Neural crest cell (in vitro differentiated cells): ENCODE results near the gene GNA12. TPM values are rescaled to one million over a fixed set of nuclear protein-coding genes. Genes with fewer than 3 reads are reported as not detected.
A peak's percentile ranks its signal among the peaks of the same experiment; 100 is the strongest.

Experiments used
- DNase-seq: peaks from one replicate; pipeline ENCODE4 v3.0.0; 2021; ENCODE audit warnings: low read depth, mixed read lengths, low spot score
- H3K27ac Mint-ChIP-seq: one replicate; pipeline ENCODE4 v1.8.0; 2021; ENCODE audit warnings: mild to moderate bottlenecking, mixed read lengths; ENCODE audit not compliant: unreplicated experiment
- H3K27me3 Mint-ChIP-seq: 2 replicates; pipeline ENCODE4 v1.8.0; 2021; ENCODE audit warnings: low read depth, mild to moderate bottlenecking, mixed read lengths
- H3K36me3 Mint-ChIP-seq: 2 replicates; pipeline ENCODE4 v1.8.0; 2021; ENCODE audit warnings: low read depth, mild to moderate bottlenecking, mixed read lengths
- H3K4me1 Mint-ChIP-seq: 2 replicates; pipeline ENCODE4 v1.8.0; 2021; ENCODE audit warnings: mixed read lengths
- H3K4me3 Mint-ChIP-seq: one replicate; pipeline ENCODE4 v1.8.0; 2021; ENCODE audit warnings: mild to moderate bottlenecking, mixed read lengths
- H3K9me3 Mint-ChIP-seq: 2 replicates; pipeline ENCODE4 v1.8.0; 2021; ENCODE audit warnings: mixed read lengths
- CTCF ChIP-seq: fragments of 200-600 bp; sonication (generic); conservative IDR thresholded peaks from 2 replicates; pipeline ENCODE4 v1.5.0; 2021; ENCODE audit warnings: antibody characterized with exemption, mild to moderate bottlenecking
- total RNA-seq: library from RNA; stranded (reverse); gene quantifications from 2 replicates; pipeline ENCODE4 v1.2.1, GENCODE V29; 2021

The GNA12 gene
- total RNA-seq, 1 donor from 2014 or later: 63.5 TPM

GRCh38 chr7:2811476-2812113 lies 32.5 kb downstream of the GNA12 start:
- TF ChIP-seq CTCF: no peak
- Mint-ChIP-seq H3K27ac (peak overlapping the region; percentile 71), H3K36me3 (peaks cover 20% of the 10 kb centered on the region), H3K27me3 (no peaks in the 10 kb centered on the region), H3K4me3 (no peak overlapping the region), H3K4me1 (peaks cover 49% of the 10 kb centered on the region), H3K9me3 (no peaks in the 10 kb centered on the region)
- DNase-seq: no peak

GRCh38 chr7:2810682-2811415 lies 33.3 kb downstream of the GNA12 start:
- H3K4me3 Mint-ChIP-seq: no peak overlapping the region

GRCh38 chr7:2809903-2810625 lies 34.0 kb downstream of the GNA12 start:
- no peaks in the 10 kb centered on the region for H3K9me3 Mint-ChIP-seq
- H3K27me3 Mint-ChIP-seq: no peaks in the 10 kb centered on the region
- DNase-seq: no peak
- TF ChIP-seq CTCF: no peak
- no peak overlapping the region for H3K4me3 Mint-ChIP-seq
- H3K27ac Mint-ChIP-seq: peak overlapping the region; percentile 78
- H3K36me3 Mint-ChIP-seq: peaks cover 19% of the 10 kb centered on the region
- H3K4me1 Mint-ChIP-seq: peaks cover 42% of the 10 kb centered on the region

More at GRCh38 chr7:2810682-2811415, 33.3 kb downstream of the GNA12 start:
- H3K36me3 Mint-ChIP-seq: peaks cover 20% of the 10 kb centered on the region
- peaks cover 48% of the 10 kb centered on the region for H3K4me1 Mint-ChIP-seq
- TF ChIP-seq CTCF: no peak
- H3K27me3 Mint-ChIP-seq: no peaks in the 10 kb centered on the region
- H3K9me3 Mint-ChIP-seq: no peaks in the 10 kb centered on the region
- DNase-seq: no peak
- H3K27ac Mint-ChIP-seq: peak overlapping the region; percentile 31

GRCh38 chr7:2808891-2809665 lies 35.0 kb downstream of the GNA12 start:
- H3K4me1 Mint-ChIP-seq: peaks cover 38% of the 10 kb centered on the region
- no peak for DNase-seq
- H3K4me3 Mint-ChIP-seq: no peak overlapping the region
- no peak for TF ChIP-seq CTCF
- peaks cover 14% of the 10 kb centered on the region for H3K36me3 Mint-ChIP-seq
- H3K27me3 Mint-ChIP-seq: no peaks in the 10 kb centered on the region
- H3K9me3 Mint-ChIP-seq: no peaks in the 10 kb centered on the region
- H3K27ac Mint-ChIP-seq: no peak overlapping the region
